Colonic mucosa (tissue), 4 donors: ENCODE results near the gene GALNS. TPM values are rescaled to one million over a fixed set of nuclear protein-coding genes. Genes with fewer than 3 reads are reported as not detected.

Experiments used
- DNase-seq: peaks from one replicate; pipeline ENCODE4 v3.0.0-alpha.2; 2020
- H3K27ac ChIP-seq: fragments of 200-600 bp; one replicate; pipeline ENCODE4 v1.8.0; 2021
- H3K27me3 ChIP-seq: fragments of 200-600 bp; one replicate; pipeline ENCODE4 v1.8.0; 2021
- H3K36me3 ChIP-seq: fragments of 200-600 bp; one replicate; pipeline ENCODE4 v1.8.0; 2021
- H3K4me1 ChIP-seq: fragments of 200-600 bp; one replicate; pipeline ENCODE4 v1.8.0; 2021; ENCODE audit warnings: mild to moderate bottlenecking
- H3K4me3 ChIP-seq: fragments of 200-600 bp; one replicate; pipeline ENCODE4 v1.8.0; 2021
- H3K9ac ChIP-seq, 2 donors: one replicate each; pipeline ENCODE4 v1.7.0; 2013; ENCODE audit warnings: control low read depth in 2 of 2, low read depth in 2 of 2, low read length in 2 of 2
- H3K9me3 ChIP-seq: fragments of 200-600 bp; one replicate; pipeline ENCODE4 v1.8.0; 2021
- intact Hi-C: fragments of 100-400 bp; cut with DNase I; formaldehyde crosslinking; loops from one replicate; pipeline ENCODE4 v1.14.1; 2022
- total RNA-seq, 2 donors: library from RNA; stranded (reverse); fragmentation: NEBNext Ultra II Directional in 1 of 2; extraction: Animal tissue kit (Norgen Biotek cat#: 25700) in 1 of 2; gene quantifications; one replicate each; pipeline ENCODE4 v1.2.1, GENCODE V29; 2021
- TF ChIP-seq, protein P1 (sequence below): fragments of 200-600 bp; IDR thresholded peaks from one replicate; pipeline ENCODE4 v1.8.0; 2022; ENCODE audit warnings: antibody characterized with exemption, mild to moderate bottlenecking
- donor health status: healthy.
- donor health status: DM: no; HTN: no; CAD: no.
- donor health status: DM: no; HTN: no; CAD: no.

GALNS gene
- total RNA-seq, 2 donors from 2014 or later = 22.8 to 44.5 TPM

DNA sequence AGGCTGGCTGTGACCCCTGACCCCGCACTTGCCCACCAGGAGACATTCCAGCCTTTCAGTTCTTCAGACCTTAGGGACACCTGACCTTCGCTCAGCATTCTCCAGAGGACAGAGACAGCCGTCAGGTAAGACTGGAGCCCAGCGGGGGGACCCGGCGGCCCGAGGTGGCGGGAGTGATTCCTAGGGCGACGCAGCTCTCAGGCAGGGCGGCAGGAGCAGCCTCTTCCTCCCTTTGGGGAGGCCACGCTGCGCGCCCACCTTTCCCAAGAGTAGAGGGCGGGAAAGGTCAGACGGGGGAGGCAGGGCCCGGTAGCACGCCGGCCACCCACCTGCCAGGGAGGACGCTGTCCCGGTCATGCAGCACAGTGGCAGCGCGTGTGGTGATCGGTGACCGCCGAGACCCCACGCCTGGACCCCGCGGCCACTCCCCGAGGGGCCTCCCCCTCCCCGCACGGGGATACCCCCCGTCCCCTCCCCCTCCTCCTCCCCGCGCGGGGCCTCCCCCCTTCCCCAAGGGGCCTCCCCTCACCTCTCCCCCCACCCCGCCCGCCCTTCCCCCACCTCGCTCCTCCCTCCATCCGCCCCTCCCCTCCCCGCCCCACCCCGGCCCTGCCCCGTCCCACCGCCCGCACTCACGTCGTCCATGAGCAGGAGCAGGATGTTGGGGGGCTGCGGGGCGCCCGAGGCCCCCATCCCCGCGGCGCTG is 472 bp downstream of the GALNS start:
- no peaks in the 10 kb centered on the region for H3K36me3 ChIP-seq
- no peak overlapping the region for H3K27ac ChIP-seq
- intact Hi-C loops = loop anchor here (5.0 to 10.0 kb wide), 3 partner anchors 44 to 401 kb away; partner anchors contain the start of genes APRT, ZFPM1 and ZNF778
- no peak for DNase-seq
- TF ChIP-seq, protein P1, sequence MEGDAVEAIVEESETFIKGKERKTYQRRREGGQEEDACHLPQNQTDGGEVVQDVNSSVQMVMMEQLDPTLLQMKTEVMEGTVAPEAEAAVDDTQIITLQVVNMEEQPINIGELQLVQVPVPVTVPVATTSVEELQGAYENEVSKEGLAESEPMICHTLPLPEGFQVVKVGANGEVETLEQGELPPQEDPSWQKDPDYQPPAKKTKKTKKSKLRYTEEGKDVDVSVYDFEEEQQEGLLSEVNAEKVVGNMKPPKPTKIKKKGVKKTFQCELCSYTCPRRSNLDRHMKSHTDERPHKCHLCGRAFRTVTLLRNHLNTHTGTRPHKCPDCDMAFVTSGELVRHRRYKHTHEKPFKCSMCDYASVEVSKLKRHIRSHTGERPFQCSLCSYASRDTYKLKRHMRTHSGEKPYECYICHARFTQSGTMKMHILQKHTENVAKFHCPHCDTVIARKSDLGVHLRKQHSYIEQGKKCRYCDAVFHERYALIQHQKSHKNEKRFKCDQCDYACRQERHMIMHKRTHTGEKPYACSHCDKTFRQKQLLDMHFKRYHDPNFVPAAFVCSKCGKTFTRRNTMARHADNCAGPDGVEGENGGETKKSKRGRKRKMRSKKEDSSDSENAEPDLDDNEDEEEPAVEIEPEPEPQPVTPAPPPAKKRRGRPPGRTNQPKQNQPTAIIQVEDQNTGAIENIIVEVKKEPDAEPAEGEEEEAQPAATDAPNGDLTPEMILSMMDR = no peak
- peaks cover 12% of the 10 kb centered on the region for H3K4me1 ChIP-seq
- no peaks in the 10 kb centered on the region for H3K9me3 ChIP-seq
- peak overlapping the region; percentile 82 for H3K4me3 ChIP-seq
- H3K9ac ChIP-seq = peak overlapping the region; percentile 62 to 76
- H3K27me3 ChIP-seq = no peaks in the 10 kb centered on the region

DNA sequence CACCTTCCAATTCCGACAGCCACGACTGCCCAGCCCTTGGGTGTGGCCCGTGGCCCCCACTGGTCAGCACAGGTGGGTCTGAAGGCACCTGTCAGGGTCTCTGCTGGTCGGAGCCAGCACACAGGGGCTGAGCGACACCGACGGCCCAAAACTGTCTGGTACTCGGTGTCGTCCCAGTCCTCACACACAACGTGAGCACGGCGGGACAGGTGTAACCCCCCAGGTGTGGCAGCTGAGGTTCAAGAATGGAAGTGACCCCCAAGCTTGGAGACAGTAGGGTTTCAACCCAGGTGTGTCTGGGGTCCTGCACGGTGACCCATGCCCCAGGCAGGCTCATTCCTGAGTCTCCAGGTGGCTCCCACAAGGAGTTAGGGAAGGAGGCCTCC is 1.0 kb downstream of the GALNS start:
- Histone ChIP-seq H3K4me3 (peak overlapping the region; percentile 82), H3K27ac (no peak overlapping the region), H3K4me1 (peaks cover 12% of the 10 kb centered on the region), H3K27me3 (no peaks in the 10 kb centered on the region), H3K9me3 (no peaks in the 10 kb centered on the region), H3K36me3 (no peaks in the 10 kb centered on the region), H3K9ac (peak overlapping the region in 1 of 2 donors; percentile 62)
- TF ChIP-seq, protein P1 = no peak
- no peak for DNase-seq
- intact Hi-C loops = loop anchor here (5.0 to 10.0 kb wide), 3 partner anchors 43 to 401 kb away; partner anchors contain the start of genes APRT, ZFPM1 and ZNF778

DNA sequence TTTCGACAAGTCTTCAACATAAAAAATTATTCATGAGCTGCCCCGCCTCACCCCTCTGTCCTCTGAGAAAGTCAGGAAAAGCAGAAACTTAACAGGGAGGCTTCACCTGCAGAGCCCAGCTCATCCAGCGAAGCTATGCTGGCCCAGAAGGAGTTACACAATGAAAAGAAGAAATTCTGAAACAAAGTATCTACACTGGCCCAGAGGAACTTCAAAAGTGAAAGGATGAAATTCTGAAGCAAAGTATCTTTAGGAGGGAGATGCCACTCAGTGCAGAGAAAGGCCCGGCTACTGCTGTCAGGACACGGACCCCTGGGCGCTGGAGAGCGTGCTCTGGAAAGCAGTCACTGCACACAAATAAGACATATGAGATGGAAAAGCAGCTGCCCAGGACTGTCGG is 1.6 kb downstream of the GALNS start:
- Histone ChIP-seq H3K9ac (no peak overlapping the region), H3K27ac (no peak overlapping the region), H3K9me3 (no peaks in the 10 kb centered on the region), H3K27me3 (no peaks in the 10 kb centered on the region), H3K4me1 (peaks cover 12% of the 10 kb centered on the region), H3K36me3 (no peaks in the 10 kb centered on the region), H3K4me3 (no peak overlapping the region)
- DNase-seq = no peak
- intact Hi-C loops = loop anchor here (5.0 to 10.0 kb wide), 3 partner anchors 43 to 400 kb away; partner anchors contain the start of genes APRT, ZFPM1 and ZNF778
- TF ChIP-seq, protein P1 = no peak

DNA sequence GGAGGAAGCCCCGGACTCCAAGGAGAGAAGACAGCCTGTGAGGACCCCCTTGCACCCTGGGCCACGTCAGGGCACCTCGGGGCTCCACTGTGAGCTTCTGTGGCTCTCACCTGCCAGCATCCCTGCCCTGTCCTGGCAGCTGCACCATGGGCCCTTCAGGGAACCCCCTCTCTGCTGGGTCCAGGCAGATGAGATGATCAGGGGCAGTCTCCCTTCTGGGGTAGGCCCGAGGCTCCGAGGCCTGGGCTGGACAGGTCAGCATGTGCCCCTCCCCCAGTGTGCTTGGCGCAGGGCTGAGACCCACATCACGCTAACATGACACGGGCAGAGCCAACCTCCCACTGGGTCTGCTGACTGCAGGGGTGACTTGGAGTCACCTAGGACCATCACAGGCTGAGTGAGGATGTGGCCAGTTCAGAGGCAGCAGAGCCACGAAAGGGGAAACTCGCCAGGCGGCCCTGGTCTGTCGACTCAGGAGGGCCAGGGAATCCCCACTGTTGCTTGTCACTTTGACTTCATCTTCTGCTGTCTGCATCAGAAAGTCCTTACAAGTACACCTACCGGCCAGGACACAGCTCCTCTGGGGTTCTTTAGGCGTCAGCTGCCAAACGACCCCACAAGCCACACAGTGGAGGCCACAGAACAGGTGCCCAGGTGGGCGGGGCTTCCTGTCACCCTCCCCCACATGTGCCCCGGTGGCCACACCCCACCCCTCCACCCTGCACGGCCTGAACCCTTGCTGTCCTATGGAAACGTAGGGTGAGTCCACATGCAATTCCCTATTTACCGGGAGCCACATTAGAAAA is 2.2 kb downstream of the GALNS start:
- no peaks in the 10 kb centered on the region for H3K36me3 ChIP-seq
- no peak overlapping the region for H3K9ac ChIP-seq

More for the DNA sequence above, 2.2 kb downstream of the GALNS start:
- intact Hi-C loops = loop anchor here (5.0 to 10.0 kb wide), 3 partner anchors 42 to 400 kb away; partner anchors contain the start of genes APRT, ZFPM1 and ZNF778
- no peaks in the 10 kb centered on the region for H3K9me3 ChIP-seq
- no peak overlapping the region for H3K4me3 ChIP-seq
- DNase-seq = no peak
- peaks cover 12% of the 10 kb centered on the region for H3K4me1 ChIP-seq
- TF ChIP-seq, protein P1 = no peak
- no peaks in the 10 kb centered on the region for H3K27me3 ChIP-seq
- H3K27ac ChIP-seq = no peak overlapping the region
